GM19452 (cell line): ENCODE measurements around the gene TRIM2.

Experiments
- ATAC-seq: cut with Tn5 transposase; IDR thresholded peaks from one replicate; pipeline ENCODE4 v1.9.1; 2021; ENCODE audit not compliant: unreplicated experiment

Gene TRIM2

GRCh38 chr4:153271820-153272219 is 67.6 kb downstream of the TRIM2 start:
- ATAC-seq: no peak

GRCh38 chr4:153273751-153274150 is 69.5 kb downstream of the TRIM2 start:
- ATAC-seq: no peak

- ATAC-seq: no peak
These were observed 70.7 kb downstream of the TRIM2 start for GRCh38 chr4:153274967-153275366.

GRCh38 chr4:153275380-153276276 is 71.4 kb downstream of the TRIM2 start:
- no peak for ATAC-seq

GRCh38 chr4:153276971-153277370 is 72.7 kb downstream of the TRIM2 start:
- no peak for ATAC-seq

- ATAC-seq: no peak
These were observed 77.2 kb downstream of the TRIM2 start for GRCh38 chr4:153281476-153281875.

- no peak for ATAC-seq
These were observed 77.8 kb downstream of the TRIM2 start for GRCh38 chr4:153282023-153282422.

- no peak for ATAC-seq
These were observed 79.0 kb downstream of the TRIM2 start for GRCh38 chr4:153283260-153283659.

- ATAC-seq: no peak
These were observed 85.9 kb downstream of the TRIM2 start for GRCh38 chr4:153290134-153290533.

- no peak for ATAC-seq
These were observed 87.3 kb downstream of the TRIM2 start for GRCh38 chr4:153291562-153291961.

GRCh38 chr4:153292897-153293741 is 88.9 kb downstream of the TRIM2 start:
- no peak for ATAC-seq

- no peak for ATAC-seq
These were observed 89.5 kb downstream of the TRIM2 start for GRCh38 chr4:153293742-153294057.

- ATAC-seq: no peak
These were observed 90.4 kb downstream of the TRIM2 start for GRCh38 chr4:153294631-153295030.

GRCh38 chr4:153295131-153295755 is 91.0 kb downstream of the TRIM2 start:
- ATAC-seq: no peak

- no peak for ATAC-seq
These were observed 92.0 kb downstream of the TRIM2 start for GRCh38 chr4:153296040-153296823.

- ATAC-seq: no peak
These were observed 92.9 kb downstream of the TRIM2 start for GRCh38 chr4:153297116-153297515.

GRCh38 chr4:153310793-153311192 is 106.5 kb downstream of the TRIM2 start:
- no peak for ATAC-seq

- ATAC-seq: no peak
These were observed 110.7 kb downstream of the TRIM2 start for GRCh38 chr4:153314915-153315314.

GRCh38 chr4:153318696-153319320 is 114.6 kb downstream of the TRIM2 start:
- ATAC-seq: no peak

- no peak for ATAC-seq
These were observed 118.5 kb downstream of the TRIM2 start for GRCh38 chr4:153322791-153323190.
